Esophagus muscularis mucosa (tissue), 4 donors: ENCODE data around the gene CASP3.

ENCODE experiments used
- CTCF ChIP-seq, 3 experiments: fragments of 200-600 bp in 2 of 3; fragments of 450-650 bp in 1 of 3; sonication (generic) in 2 of 3; IDR thresholded peaks; one replicate each; pipeline ENCODE4 v1.5.1; 2017 to 2019; ENCODE audit warnings: antibody characterized with exemption in 3 of 3, mild to moderate bottlenecking in 2 of 3, moderate library complexity in 1 of 3
- EP300 ChIP-seq: sonication (generic); formaldehyde crosslinking; IDR thresholded peaks from one replicate; pipeline ENCODE4 v1.6.1; 2017; ENCODE audit warnings: antibody characterized with exemption
- POLR2A ChIP-seq: fragments of 450-650 bp; IDR thresholded peaks from one replicate; pipeline ENCODE4 v1.6.1; 2017; ENCODE audit warnings: antibody characterized with exemption, moderate library complexity, mild to moderate bottlenecking, low read depth
- POLR2AphosphoS5 ChIP-seq, 2 donors: sonication (generic); formaldehyde crosslinking; IDR thresholded peaks; one replicate each; pipeline ENCODE4 v1.6.1; 2017; ENCODE audit warnings: antibody characterized with exemption in 2 of 2

DNA sequence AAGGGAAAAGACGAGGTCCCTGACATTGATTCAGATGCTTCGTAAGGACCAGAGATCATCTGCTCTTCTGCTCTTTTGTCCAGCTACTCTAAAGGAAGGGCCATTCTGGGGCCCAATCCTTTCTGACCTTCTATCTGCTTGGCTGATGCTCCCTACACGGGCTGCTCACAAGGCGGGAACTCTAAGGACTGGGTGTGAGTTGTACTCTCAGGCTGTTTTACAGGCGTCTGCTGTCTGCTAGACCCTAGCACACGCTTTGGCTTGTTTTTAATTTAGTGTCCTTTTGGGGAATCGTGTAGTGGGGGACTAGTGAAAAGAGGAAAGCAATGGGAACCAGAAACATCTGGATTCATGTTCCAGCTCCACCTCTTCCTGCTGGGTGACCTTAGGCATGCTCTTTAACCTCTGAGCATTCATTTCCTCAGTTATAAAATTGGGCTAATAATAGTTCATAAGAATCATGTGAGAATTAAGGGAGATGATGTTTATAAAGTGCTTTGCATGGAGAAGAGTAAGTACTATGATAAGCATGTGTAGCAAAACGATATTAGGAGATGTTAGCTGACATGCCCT is 53.1 kb downstream of the CASP3 start:
- TF ChIP-seq CTCF (IDR thresholded peaks at IDR 0.05) (no peak), EP300 (no peak), POLR2A (no peak), POLR2AphosphoS5 (IDR thresholded peaks at IDR 0.05) (no peak)
